GM12878 (cell line): Measurements from ENCODE around the gene KDM5C. TPM values are rescaled to one million over a fixed set of nuclear protein-coding genes. Genes with fewer than 3 reads are reported as not detected.
A peak's percentile ranks its signal among the peaks of the same experiment; 100 is the strongest.

ENCODE experiments used
- ATF7 ChIP-seq: fragments of 450-650 bp; IDR thresholded peaks from 2 replicates; pipeline ENCODE4 v1.6.1; 2016; ENCODE audit warnings: low read depth, mild to moderate bottlenecking
- BACH1 ChIP-seq: fragments of 450-650 bp; IDR thresholded peaks from 2 replicates; pipeline ENCODE4 v1.6.1; 2017; ENCODE audit warnings: mild to moderate bottlenecking, borderline replicate concordance
- BRCA1 ChIP-seq: IDR thresholded peaks from 2 replicates; pipeline ENCODE4 v1.6.1; 2011; ENCODE audit warnings: low read depth, low read length, improper control_type of control experiment
- CREB1 ChIP-seq: IDR thresholded peaks from 2 replicates; pipeline ENCODE4 v1.6.1; 2012; ENCODE audit warnings: low read depth, mild to moderate bottlenecking, inconsistent platforms
- MXI1 ChIP-seq: fragments of 150-350 bp; IDR thresholded peaks from 2 replicates; pipeline ENCODE4 v1.6.1; 2011; ENCODE audit warnings: low read depth, mild to moderate bottlenecking, inconsistent platforms, low read length, improper control_type of control experiment
- NFIC ChIP-seq: IDR thresholded peaks from 2 replicates; pipeline ENCODE4 v1.6.1; 2012; ENCODE audit warnings: low read depth, mild to moderate bottlenecking, inconsistent platforms, low read length, moderate library complexity
- NR2C1 ChIP-seq: fragments of 450-650 bp; IDR thresholded peaks from 2 replicates; pipeline ENCODE4 v1.6.1; 2017; ENCODE audit warnings: antibody characterized with exemption, mild to moderate bottlenecking, moderate library complexity
- RCOR1 ChIP-seq: conservative IDR thresholded peaks from 2 replicates; pipeline ENCODE4 v1.6.1; 2012; ENCODE audit warnings: low read depth, low read length, improper control_type of control experiment
- SP1 ChIP-seq: IDR thresholded peaks from one replicate; pipeline ENCODE4 v1.6.1; 2011; ENCODE audit warnings: low read depth, low read length
- WRNIP1 ChIP-seq: IDR thresholded peaks from 2 replicates; pipeline ENCODE4 v1.6.1; 2011; ENCODE audit warnings: low read depth, low read length, improper control_type of control experiment, borderline replicate concordance
- YBX1 ChIP-seq: fragments of 450-650 bp; IDR thresholded peaks from 2 replicates; pipeline ENCODE4 v1.6.1; 2016; ENCODE audit warnings: antibody characterized with exemption
- polyA plus RNA-seq, 11 experiments: library from polyadenylated mRNA; depleted of rRNA in 4 of 11; unstranded in 6 of 11; stranded (reverse) in 5 of 11; fragments of >200 nt; fragmentation: Nextera tagmentation in 4 of 11; fragmentation: Illumina TruSeq in 1 of 11; extraction: Ambion mirVana in 4 of 11; extraction: Trizol in 1 of 11; gene quantifications; 1 replicate in 1 of 11; 2 replicates in 10 of 11; pipeline versions ENCODE4 v1.2.1 to v1.2.3, GENCODE V29; 2011 to 2016; ENCODE audit warnings: inconsistent platforms in 2 of 11, missing spikeins in 2 of 11, low read depth in 1 of 11
- total RNA-seq, 4 experiments: library from RNA; depleted of rRNA in 3 of 4; stranded (reverse); fragments of >200 nt in 3 of 4; fragmentation: Illumina TruSeq in 1 of 4; extraction: Trizol in 1 of 4; gene quantifications; 2 replicates each; pipeline versions ENCODE4 v1.2.1 to v1.2.3, GENCODE V29; 2013 to 2021
- TF ChIP-seq, protein P1 (sequence below): fragments of 450-650 bp; formaldehyde crosslinking; IDR thresholded peaks from 2 replicates; pipeline ENCODE4 v1.4.0; 2020; ENCODE audit warnings: mild to moderate bottlenecking, moderate library complexity
- TF ChIP-seq, protein P2 (sequence below): IDR thresholded peaks from 2 replicates; pipeline ENCODE4 v1.6.1; 2011; ENCODE audit warnings: mild to moderate bottlenecking, low read depth, low read length, moderate library complexity; ENCODE audit not compliant: insufficient replicate concordance
- TF ChIP-seq, protein P3 (sequence below): fragments of 450-650 bp; IDR thresholded peaks from 2 replicates; pipeline ENCODE4 v1.6.1; 2017; ENCODE audit warnings: mild to moderate bottlenecking, low read depth, inconsistent platforms; ENCODE audit not compliant: poor library complexity, severe bottlenecking
- TF ChIP-seq, protein P4 (sequence below): IDR thresholded peaks from 2 replicates; pipeline ENCODE4 v1.6.1; 2012; ENCODE audit warnings: low read depth, low read length, improper control_type of control experiment
- TF ChIP-seq, protein P5 (sequence below): fragments of 450-650 bp; IDR thresholded peaks from 2 replicates; pipeline ENCODE4 v1.6.1; 2016; ENCODE audit warnings: mild to moderate bottlenecking
- TF ChIP-seq, protein P6 (sequence below): fragments of 450-650 bp; IDR thresholded peaks from 2 replicates; pipeline ENCODE4 v1.6.1; 2017; ENCODE audit warnings: antibody characterized with exemption, mild to moderate bottlenecking, moderate library complexity

The KDM5C gene
- total and polyA plus RNA-seq, 10 of the 15 experiments (the other 5 are each of a cell fraction or from before 2014, with no cell fraction given): 1.5 to 110 (median 53.0) TPM

DNA sequence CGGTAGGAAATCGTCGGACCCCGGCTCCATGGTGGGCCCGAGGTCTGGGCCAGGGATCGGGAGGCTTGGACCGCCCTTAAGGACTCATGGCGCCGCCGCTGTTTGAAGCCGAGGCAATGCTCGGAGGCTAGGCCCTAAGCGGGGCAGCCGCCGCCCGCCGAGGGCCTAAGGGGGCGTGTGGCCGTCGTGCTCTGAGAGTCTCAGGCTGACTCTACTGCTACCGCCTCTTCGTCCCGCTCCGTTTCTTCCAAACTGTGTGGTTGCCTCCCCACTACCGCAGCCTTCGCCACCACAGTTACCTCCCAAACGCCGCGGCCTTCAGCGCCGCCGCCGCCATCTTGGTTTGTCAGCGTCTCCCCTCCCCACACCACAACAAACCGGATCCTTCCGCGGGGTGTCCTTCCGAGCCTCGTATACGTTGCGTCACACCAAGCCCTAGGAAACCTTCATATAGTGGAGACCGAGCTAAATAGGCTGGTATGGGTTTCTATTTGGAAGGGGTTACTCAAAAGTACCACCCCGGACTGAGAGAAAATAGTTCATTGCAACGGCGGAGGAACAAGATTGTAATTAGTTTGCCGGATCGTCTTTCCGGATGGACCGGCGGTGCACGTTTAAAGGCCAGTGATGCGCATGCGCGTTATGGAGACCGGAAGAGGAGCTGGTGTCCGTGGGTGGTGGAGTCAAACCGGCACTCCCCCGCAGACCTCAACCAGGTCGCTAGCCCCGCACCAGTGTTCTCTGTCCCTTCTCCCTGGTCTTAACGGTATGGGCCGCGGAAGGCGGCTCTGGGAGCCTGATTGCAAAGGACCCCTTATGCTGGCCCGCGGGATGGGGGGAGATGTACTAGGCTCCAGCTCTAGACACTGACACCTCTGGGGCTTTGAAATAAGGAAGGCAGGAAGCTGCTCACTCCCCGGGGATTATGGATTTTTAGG lies at the start of gene KDM5C (continued):
- TF ChIP-seq, protein P1, sequence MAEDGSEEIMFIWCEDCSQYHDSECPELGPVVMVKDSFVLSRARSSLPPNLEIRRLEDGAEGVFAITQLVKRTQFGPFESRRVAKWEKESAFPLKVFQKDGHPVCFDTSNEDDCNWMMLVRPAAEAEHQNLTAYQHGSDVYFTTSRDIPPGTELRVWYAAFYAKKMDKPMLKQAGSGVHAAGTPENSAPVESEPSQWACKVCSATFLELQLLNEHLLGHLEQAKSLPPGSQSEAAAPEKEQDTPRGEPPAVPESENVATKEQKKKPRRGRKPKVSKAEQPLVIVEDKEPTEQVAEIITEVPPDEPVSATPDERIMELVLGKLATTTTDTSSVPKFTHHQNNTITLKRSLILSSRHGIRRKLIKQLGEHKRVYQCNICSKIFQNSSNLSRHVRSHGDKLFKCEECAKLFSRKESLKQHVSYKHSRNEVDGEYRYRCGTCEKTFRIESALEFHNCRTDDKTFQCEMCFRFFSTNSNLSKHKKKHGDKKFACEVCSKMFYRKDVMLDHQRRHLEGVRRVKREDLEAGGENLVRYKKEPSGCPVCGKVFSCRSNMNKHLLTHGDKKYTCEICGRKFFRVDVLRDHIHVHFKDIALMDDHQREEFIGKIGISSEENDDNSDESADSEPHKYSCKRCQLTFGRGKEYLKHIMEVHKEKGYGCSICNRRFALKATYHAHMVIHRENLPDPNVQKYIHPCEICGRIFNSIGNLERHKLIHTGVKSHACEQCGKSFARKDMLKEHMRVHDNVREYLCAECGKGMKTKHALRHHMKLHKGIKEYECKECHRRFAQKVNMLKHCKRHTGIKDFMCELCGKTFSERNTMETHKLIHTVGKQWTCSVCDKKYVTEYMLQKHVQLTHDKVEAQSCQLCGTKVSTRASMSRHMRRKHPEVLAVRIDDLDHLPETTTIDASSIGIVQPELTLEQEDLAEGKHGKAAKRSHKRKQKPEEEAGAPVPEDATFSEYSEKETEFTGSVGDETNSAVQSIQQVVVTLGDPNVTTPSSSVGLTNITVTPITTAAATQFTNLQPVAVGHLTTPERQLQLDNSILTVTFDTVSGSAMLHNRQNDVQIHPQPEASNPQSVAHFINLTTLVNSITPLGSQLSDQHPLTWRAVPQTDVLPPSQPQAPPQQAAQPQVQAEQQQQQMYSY (CRISPR knock-in tag): no peak
- TF ChIP-seq, protein P2, sequence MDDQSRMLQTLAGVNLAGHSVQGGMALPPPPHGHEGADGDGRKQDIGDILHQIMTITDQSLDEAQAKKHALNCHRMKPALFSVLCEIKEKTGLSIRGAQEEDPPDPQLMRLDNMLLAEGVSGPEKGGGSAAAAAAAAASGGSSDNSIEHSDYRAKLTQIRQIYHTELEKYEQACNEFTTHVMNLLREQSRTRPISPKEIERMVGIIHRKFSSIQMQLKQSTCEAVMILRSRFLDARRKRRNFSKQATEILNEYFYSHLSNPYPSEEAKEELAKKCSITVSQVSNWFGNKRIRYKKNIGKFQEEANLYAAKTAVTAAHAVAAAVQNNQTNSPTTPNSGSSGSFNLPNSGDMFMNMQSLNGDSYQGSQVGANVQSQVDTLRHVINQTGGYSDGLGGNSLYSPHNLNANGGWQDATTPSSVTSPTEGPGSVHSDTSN: peak; percentile 72
- TF ChIP-seq, protein P3, sequence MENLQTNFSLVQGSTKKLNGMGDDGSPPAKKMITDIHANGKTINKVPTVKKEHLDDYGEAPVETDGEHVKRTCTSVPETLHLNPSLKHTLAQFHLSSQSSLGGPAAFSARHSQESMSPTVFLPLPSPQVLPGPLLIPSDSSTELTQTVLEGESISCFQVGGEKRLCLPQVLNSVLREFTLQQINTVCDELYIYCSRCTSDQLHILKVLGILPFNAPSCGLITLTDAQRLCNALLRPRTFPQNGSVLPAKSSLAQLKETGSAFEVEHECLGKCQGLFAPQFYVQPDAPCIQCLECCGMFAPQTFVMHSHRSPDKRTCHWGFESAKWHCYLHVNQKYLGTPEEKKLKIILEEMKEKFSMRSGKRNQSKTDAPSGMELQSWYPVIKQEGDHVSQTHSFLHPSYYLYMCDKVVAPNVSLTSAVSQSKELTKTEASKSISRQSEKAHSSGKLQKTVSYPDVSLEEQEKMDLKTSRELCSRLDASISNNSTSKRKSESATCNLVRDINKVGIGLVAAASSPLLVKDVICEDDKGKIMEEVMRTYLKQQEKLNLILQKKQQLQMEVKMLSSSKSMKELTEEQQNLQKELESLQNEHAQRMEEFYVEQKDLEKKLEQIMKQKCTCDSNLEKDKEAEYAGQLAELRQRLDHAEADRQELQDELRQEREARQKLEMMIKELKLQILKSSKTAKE: peak; percentile 95
- no peak for TF ChIP-seq YBX1
- TF ChIP-seq NFIC: peak; percentile 48; the same call in 1 of the 2 replicates
- no peak for TF ChIP-seq WRNIP1
- TF ChIP-seq SP1: no peak
- peak; percentile 28; the same call in 1 of the 2 replicates for TF ChIP-seq RCOR1
- peak; percentile 87 for TF ChIP-seq MXI1
- TF ChIP-seq, protein P4, sequence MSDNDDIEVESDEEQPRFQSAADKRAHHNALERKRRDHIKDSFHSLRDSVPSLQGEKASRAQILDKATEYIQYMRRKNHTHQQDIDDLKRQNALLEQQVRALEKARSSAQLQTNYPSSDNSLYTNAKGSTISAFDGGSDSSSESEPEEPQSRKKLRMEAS: no peak
- peak; percentile 90 for TF ChIP-seq ATF7
- TF ChIP-seq CREB1: peak; percentile 85
- TF ChIP-seq, protein P5, sequence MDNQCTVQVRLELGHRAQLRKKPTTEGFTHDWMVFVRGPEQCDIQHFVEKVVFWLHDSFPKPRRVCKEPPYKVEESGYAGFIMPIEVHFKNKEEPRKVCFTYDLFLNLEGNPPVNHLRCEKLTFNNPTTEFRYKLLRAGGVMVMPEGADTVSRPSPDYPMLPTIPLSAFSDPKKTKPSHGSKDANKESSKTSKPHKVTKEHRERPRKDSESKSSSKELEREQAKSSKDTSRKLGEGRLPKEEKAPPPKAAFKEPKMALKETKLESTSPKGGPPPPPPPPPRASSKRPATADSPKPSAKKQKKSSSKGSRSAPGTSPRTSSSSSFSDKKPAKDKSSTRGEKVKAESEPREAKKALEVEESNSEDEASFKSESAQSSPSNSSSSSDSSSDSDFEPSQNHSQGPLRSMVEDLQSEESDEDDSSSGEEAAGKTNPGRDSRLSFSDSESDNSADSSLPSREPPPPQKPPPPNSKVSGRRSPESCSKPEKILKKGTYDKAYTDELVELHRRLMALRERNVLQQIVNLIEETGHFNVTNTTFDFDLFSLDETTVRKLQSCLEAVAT: peak; percentile 98
- TF ChIP-seq, protein P6, sequence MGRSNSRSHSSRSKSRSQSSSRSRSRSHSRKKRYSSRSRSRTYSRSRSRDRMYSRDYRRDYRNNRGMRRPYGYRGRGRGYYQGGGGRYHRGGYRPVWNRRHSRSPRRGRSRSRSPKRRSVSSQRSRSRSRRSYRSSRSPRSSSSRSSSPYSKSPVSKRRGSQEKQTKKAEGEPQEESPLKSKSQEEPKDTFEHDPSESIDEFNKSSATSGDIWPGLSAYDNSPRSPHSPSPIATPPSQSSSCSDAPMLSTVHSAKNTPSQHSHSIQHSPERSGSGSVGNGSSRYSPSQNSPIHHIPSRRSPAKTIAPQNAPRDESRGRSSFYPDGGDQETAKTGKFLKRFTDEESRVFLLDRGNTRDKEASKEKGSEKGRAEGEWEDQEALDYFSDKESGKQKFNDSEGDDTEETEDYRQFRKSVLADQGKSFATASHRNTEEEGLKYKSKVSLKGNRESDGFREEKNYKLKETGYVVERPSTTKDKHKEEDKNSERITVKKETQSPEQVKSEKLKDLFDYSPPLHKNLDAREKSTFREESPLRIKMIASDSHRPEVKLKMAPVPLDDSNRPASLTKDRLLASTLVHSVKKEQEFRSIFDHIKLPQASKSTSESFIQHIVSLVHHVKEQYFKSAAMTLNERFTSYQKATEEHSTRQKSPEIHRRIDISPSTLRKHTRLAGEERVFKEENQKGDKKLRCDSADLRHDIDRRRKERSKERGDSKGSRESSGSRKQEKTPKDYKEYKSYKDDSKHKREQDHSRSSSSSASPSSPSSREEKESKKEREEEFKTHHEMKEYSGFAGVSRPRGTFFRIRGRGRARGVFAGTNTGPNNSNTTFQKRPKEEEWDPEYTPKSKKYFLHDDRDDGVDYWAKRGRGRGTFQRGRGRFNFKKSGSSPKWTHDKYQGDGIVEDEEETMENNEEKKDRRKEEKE: no peak
- TF ChIP-seq BRCA1: no peak
- no peak for TF ChIP-seq BACH1
- peak; percentile 68 for TF ChIP-seq NR2C1
